Measurements from ENCODE around the gene RTEL1.

RTEL1 gene

GRCh38 chr20:63627751-63628245, 30.3 kb upstream of the RTEL1 start:
- Histone ChIP-seq H3K27ac (ENCODE audit: extremely low read depth, low read depth, low read length) (peak overlapping the region; percentile 62; the same call in 1 of the 2 replicates), H3K4me3 (ENCODE audit: low read depth, low read length) (peak overlapping the region; percentile 89), H3K9me3 (ENCODE audit: control insufficient read depth, insufficient read depth, low read depth, low read length) (no peaks in the 10 kb centered on the region), H3K36me3 (ENCODE audit: control insufficient read depth in 2 of 2, insufficient read depth in 1 of 2, low read length in 2 of 2) (no peaks in the 10 kb centered on the region), H3K4me1 (ENCODE audit: control insufficient read depth, insufficient read depth, low read length) (no peaks in the 10 kb centered on the region)
- POLR2A ChIA-PET, result interaction anchor here (0.5 to 1.5 kb wide), 7 partner anchors 14 to 403 kb away, joined by 3 to 20 read pairs (median 4); partner anchors contain the start of genes HELZ2 and STMN3
- TF ChIP-seq HIC1 (tag by site-specific recombination; IDR thresholded peaks at IDR 0.05), result no peak
- TF ChIP-seq SP2 (tag by site-specific recombination; IDR thresholded peaks at IDR 0.05), result no peak
- TF ChIP-seq, protein P1, sequence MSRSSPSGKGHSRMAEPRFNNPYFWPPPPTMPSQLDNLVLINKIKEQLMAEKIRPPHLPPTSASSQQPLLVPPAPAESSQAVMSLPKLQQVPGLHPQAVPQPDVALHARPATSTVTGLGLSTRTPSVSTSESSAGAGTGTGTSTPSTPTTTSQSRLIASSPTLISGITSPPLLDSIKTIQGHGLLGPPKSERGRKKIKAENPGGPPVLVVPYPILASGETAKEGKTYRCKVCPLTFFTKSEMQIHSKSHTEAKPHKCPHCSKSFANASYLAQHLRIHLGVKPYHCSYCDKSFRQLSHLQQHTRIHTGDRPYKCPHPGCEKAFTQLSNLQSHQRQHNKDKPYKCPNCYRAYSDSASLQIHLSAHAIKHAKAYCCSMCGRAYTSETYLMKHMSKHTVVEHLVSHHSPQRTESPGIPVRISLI (tag by site-specific recombination; IDR thresholded peaks at IDR 0.05), result no peak
- TF ChIP-seq ATF2 (tag by site-specific recombination; IDR thresholded peaks at IDR 0.05; ENCODE audit: low read depth), result no peak
- no peak for TF ChIP-seq ZNF121 (tag by site-specific recombination; IDR thresholded peaks at IDR 0.05)
- CTCF ChIA-PET, result no interaction called here

DNA sequence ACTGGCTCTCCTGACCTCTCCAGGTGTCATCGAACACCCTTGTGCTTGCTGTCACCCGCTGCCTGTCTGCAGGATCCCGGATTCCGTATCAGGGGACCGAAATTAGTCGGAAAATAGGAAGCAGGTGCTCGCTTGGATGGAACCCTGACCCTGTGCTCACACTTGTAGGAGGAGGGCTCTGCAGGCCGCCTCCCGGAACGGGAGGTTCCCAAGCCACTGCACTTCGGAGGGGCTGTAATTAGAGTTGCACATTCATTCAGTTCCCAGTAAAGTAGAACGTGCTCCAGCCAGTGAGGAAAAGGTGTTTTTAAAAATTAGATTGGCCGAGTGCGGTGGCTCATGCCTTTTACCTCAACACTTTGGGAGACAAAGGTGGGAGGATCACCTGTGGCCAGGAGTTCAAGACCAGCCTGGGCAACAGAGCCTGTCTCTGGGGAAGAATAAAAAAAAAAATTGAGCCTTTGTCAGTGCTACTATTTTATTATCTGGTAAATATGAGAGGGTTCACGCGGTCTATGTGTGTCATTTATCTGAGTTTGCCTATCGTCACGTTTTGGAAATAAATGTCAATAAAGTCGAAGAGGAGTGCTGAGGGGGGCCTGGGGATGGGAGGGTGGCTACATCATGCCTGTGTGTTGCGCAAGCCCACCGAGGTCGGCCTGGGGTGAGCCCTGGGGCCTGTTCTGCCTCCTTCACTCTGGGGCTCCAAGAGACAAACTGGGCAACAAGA, 29.7 kb upstream of the RTEL1 start:
- H3K4me1 ChIP-seq (ENCODE audit: control insufficient read depth, insufficient read depth, low read length), result no peaks in the 10 kb centered on the region
- H3K4me3 ChIP-seq (ENCODE audit: low read depth, low read length), result peak overlapping the region; percentile 89
- ChIA-PET POLR2A (interaction anchor here (0.5 to 1.5 kb wide), 5 partner anchors 14 to 403 kb away, joined by 3 to 20 read pairs (median 4); partner anchors contain the start of gene HELZ2), CTCF (no interaction called here)
- H3K27ac ChIP-seq (ENCODE audit: extremely low read depth, low read depth, low read length), result peak overlapping the region; percentile 62; the same call in 1 of the 2 replicates
- H3K36me3 ChIP-seq (ENCODE audit: control insufficient read depth in 2 of 2, insufficient read depth in 1 of 2, low read length in 2 of 2), result no peaks in the 10 kb centered on the region
- H3K9me3 ChIP-seq (ENCODE audit: control insufficient read depth, insufficient read depth, low read depth, low read length), result no peaks in the 10 kb centered on the region
- no peak for TF ChIP-seq ZNF274 (IDR thresholded peaks at IDR 0.05; ENCODE audit: low read length)
- TF ChIP-seq ZNF274 (tag by site-specific recombination; IDR thresholded peaks at IDR 0.05; ENCODE audit: borderline replicate concordance), result no peak
- TF ChIP-seq ZSCAN18 (tag by site-specific recombination; IDR thresholded peaks at IDR 0.05), result no peak; the same call in 1 of the 2 replicates
- TF ChIP-seq, protein P2, sequence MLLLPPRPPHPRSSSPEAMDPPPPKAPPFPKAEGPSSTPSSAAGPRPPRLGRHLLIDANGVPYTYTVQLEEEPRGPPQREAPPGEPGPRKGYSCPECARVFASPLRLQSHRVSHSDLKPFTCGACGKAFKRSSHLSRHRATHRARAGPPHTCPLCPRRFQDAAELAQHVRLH (tag by site-specific recombination; IDR thresholded peaks at IDR 0.05), result peak; percentile 79
- TF ChIP-seq ZNF184 (tag by site-specific recombination; IDR thresholded peaks at IDR 0.05), result 0 out of 2 replicates have a peak, but pooled peaks have one; percentile 74
- no peak for TF ChIP-seq ZNF292 (tag by site-specific recombination; IDR thresholded peaks at IDR 0.05; ENCODE audit: borderline replicate concordance, low read depth)
- no peak for TF ChIP-seq ZNF624 (tag by site-specific recombination; IDR thresholded peaks at IDR 0.05)
- TF ChIP-seq ZFP3 (tag by site-specific recombination; IDR thresholded peaks at IDR 0.05; ENCODE audit: low read depth), result no peak
- TF ChIP-seq ZNF341 (tag by site-specific recombination; IDR thresholded peaks at IDR 0.05; ENCODE audit: low read depth), result peak; percentile 32; the same call in 1 of the 2 replicates
- TF ChIP-seq ZNF324 (tag by site-specific recombination; IDR thresholded peaks at IDR 0.05), result peak; percentile 93
- TF ChIP-seq ZNF777 (tag by site-specific recombination; IDR thresholded peaks at IDR 0.05; ENCODE audit: borderline replicate concordance), result no peak
- TF ChIP-seq ZNF561 (tag by site-specific recombination; IDR thresholded peaks at IDR 0.05; ENCODE audit: borderline replicate concordance), result peak; percentile 98
- TF ChIP-seq SP3 (tag by site-specific recombination; IDR thresholded peaks at IDR 0.05), result peak; percentile 80
- TF ChIP-seq ZNF791 (tag by site-specific recombination; IDR thresholded peaks at IDR 0.05), result no peak
- TF ChIP-seq, protein P3, sequence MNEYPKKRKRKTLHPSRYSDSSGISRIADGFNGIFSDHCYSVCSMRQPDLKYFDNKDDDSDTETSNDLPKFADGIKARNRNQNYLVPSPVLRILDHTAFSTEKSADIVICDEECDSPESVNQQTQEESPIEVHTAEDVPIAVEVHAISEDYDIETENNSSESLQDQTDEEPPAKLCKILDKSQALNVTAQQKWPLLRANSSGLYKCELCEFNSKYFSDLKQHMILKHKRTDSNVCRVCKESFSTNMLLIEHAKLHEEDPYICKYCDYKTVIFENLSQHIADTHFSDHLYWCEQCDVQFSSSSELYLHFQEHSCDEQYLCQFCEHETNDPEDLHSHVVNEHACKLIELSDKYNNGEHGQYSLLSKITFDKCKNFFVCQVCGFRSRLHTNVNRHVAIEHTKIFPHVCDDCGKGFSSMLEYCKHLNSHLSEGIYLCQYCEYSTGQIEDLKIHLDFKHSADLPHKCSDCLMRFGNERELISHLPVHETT (tag by site-specific recombination; IDR thresholded peaks at IDR 0.05), result peak; percentile 95
- TF ChIP-seq ZFP41 (tag by site-specific recombination; IDR thresholded peaks at IDR 0.05; ENCODE audit: borderline replicate concordance), result no peak
- peak; percentile 76 for TF ChIP-seq OSR2 (tag by site-specific recombination; IDR thresholded peaks at IDR 0.05)
- TF ChIP-seq ZSCAN23 (tag by site-specific recombination; IDR thresholded peaks at IDR 0.05), result peak; percentile 74; the same call in 1 of the 2 replicates
- peak; percentile 51 for TF ChIP-seq ZBTB21 (tag by site-specific recombination; IDR thresholded peaks at IDR 0.05)

All from HEK293 (cell line).